GM23248 (cell line): ENCODE results near the gene RAB3C. TPM values are rescaled to one million over a fixed set of nuclear protein-coding genes. Genes with fewer than 3 reads are reported as not detected.

ENCODE experiments used
- DNase-seq: peaks from one replicate; pipeline ENCODE4 v3.0.0-alpha.2; 2015
- H2AFZ ChIP-seq: fragments of 200-600 bp; sonication (generic); 2 replicates; pipeline ENCODE4 v1.6.1; 2016; ENCODE audit warnings: antibody characterized with exemption
- H3F3A ChIP-seq: fragments of 200-600 bp; sonication (generic); 2 replicates; pipeline ENCODE4 v1.6.1; 2016; ENCODE audit warnings: mild to moderate bottlenecking, antibody characterized with exemption, mixed run types; ENCODE audit not compliant: insufficient read depth
- H3K27ac ChIP-seq: fragments of 200-600 bp; sonication (generic); 2 replicates; pipeline ENCODE4 v1.5.1; 2016; ENCODE audit warnings: mild to moderate bottlenecking
- H3K27me3 ChIP-seq: fragments of 200-600 bp; sonication (generic); replicated peaks from 2 replicates; pipeline ENCODE4 v1.6.1; 2016; ENCODE audit warnings: mild to moderate bottlenecking; ENCODE audit not compliant: insufficient read depth
- H3K36me3 ChIP-seq: fragments of 200-600 bp; sonication (generic); 2 replicates; pipeline ENCODE4 v1.6.1; 2016; ENCODE audit warnings: low read depth, mild to moderate bottlenecking
- H3K4me1 ChIP-seq: fragments of 200-600 bp; sonication (generic); 2 replicates; pipeline ENCODE4 v1.6.1; 2016; ENCODE audit warnings: mild to moderate bottlenecking; ENCODE audit not compliant: insufficient read depth
- H3K4me2 ChIP-seq: fragments of 200-600 bp; sonication (generic); one replicate; pipeline ENCODE4 v1.6.1; 2016; ENCODE audit warnings: mild to moderate bottlenecking; ENCODE audit not compliant: unreplicated experiment
- H3K4me3 ChIP-seq: fragments of 200-600 bp; sonication (generic); 2 replicates; pipeline ENCODE4 v1.5.1; 2016; ENCODE audit warnings: mild to moderate bottlenecking
- H3K79me2 ChIP-seq: fragments of 200-600 bp; sonication (generic); 2 replicates; pipeline ENCODE4 v1.6.1; 2016; ENCODE audit warnings: mild to moderate bottlenecking; ENCODE audit not compliant: insufficient read depth
- H3K9ac ChIP-seq: fragments of 200-600 bp; sonication (generic); 2 replicates; pipeline ENCODE4 v1.6.1; 2016; ENCODE audit warnings: mild to moderate bottlenecking
- H3K9me2 ChIP-seq: fragments of 200-600 bp; sonication (generic); 2 replicates; pipeline ENCODE4 v1.6.1; 2016; ENCODE audit warnings: mixed run types, mild to moderate bottlenecking, moderate library complexity; ENCODE audit not compliant: insufficient read depth
- H3K9me3 ChIP-seq: fragments of 200-600 bp; sonication (generic); one replicate; pipeline ENCODE4 v1.6.1; 2017; ENCODE audit warnings: low read depth
- H4K20me1 ChIP-seq: fragments of 200-600 bp; sonication (generic); 2 replicates; pipeline ENCODE4 v1.6.0; 2016; ENCODE audit not compliant: insufficient read depth
- EZH2 ChIP-seq: fragments of 200-600 bp; sonication (generic); IDR thresholded peaks from 2 replicates; pipeline ENCODE4 v1.6.1; 2018; ENCODE audit warnings: antibody characterized with exemption, mild to moderate bottlenecking; ENCODE audit not compliant: insufficient read depth, poor library complexity, severe bottlenecking
- EZH2phosphoT487 ChIP-seq: fragments of 200-600 bp; sonication (generic); IDR thresholded peaks from 2 replicates; pipeline ENCODE4 v1.6.1; 2018; ENCODE audit warnings: antibody characterized with exemption, moderate library complexity, mild to moderate bottlenecking, low read depth; ENCODE audit not compliant: insufficient read depth
- WGBS, 2 experiments: methylation state at CpG; one replicate each; pipeline ENCODE4 v1.1.6; 2015 to 2017; ENCODE audit warnings: low lambda C conversion rate in 2 of 2, low coverage in 1 of 2; ENCODE audit errors: missing lambda C conversion rate in 2 of 2; 5-methylcytosine and 5-hydroxymethylcytosine counted together
- in situ Hi-C: fragments of 300-500 bp; cut with MboI; formaldehyde crosslinking; loops from 2 replicates; pipeline ENCODE4 v1.15.0; 2020
- polyA plus RNA-seq: library from polyadenylated mRNA; unstranded; fragments of >200 nt; fragmentation: Nextera tagmentation; extraction: Ambion mirVana; gene quantifications from 2 replicates; pipeline ENCODE4 v1.2.1, GENCODE V29; 2016
- total RNA-seq: library from RNA; depleted of rRNA; stranded (reverse); fragments of >200 nt; shearing (Covaris generic); gene quantifications from 2 replicates; pipeline ENCODE4 v1.2.3, GENCODE V29; 2014

RAB3C gene
- total and polyA plus RNA-seq, 2 experiments from 2014 or later = not detected

DNA sequence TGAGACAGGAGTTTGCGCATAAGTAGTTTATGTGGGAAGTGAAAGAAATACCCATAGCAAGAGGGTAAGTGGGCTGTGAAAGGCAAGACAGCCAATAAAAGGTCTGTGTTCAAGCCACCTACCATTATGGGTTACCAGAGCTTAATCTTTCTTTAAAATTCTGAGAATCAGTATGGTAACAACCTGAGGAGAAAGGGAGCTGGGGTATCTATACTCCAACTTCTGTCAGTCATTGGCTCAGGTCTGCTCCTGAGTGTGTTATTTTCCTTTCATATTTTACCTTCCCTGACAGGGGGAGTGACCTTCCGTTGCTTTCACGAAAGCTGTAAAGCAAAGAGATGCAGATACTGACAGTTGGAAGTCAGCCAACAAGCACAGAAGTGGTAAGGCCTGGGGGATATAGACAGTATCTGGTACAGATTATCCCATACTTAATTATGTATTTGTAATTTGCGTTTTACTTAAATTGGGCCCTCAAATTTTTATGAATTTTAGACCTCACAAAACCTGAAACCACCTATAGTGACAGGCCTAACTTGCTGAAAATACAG, 233.4 kb downstream of the RAB3C start:
- in situ Hi-C loops = no loop called here

DNA sequence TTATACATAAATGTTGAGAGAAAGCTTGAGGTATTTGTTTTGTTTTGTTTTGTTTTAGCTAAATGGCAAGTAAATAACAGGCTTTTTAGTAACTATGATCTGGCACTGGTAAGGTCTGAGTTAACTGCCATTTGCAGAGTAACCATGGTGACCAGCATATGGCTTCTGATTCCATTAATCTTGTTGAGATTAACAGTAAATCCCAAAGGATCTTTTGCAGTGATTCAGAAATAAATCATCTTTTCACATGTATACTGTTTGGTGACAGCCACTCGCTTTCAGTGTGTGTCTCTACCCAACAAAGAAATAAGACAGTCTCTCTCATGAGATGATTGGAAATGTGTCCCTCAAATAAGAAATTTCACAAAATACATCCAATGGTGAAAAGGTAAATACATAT, 235.6 kb downstream of the RAB3C start:
- H3K79me2 ChIP-seq = no peaks in the 10 kb centered on the region
- no peak overlapping the region for H3K4me3 ChIP-seq
- H2AFZ ChIP-seq = no peak overlapping the region
- no peak overlapping the region for H3K9ac ChIP-seq
- no peaks in the 10 kb centered on the region for H3F3A ChIP-seq
- no peaks in the 10 kb centered on the region; the same call in 1 of the 2 replicates for H4K20me1 ChIP-seq
- no peaks in the 10 kb centered on the region for H3K27me3 ChIP-seq
- H3K4me1 ChIP-seq = no peaks in the 10 kb centered on the region
- H3K36me3 ChIP-seq = no peaks in the 10 kb centered on the region
- H3K9me2 ChIP-seq = no peaks in the 10 kb centered on the region
- in situ Hi-C loops = no loop called here
- H3K27ac ChIP-seq = no peak overlapping the region
- no peak for TF ChIP-seq EZH2phosphoT487
- TF ChIP-seq EZH2 = no peak
- 33 to 37% methylated on average over 1 of the region's 1 CpG for WGBS, 2 experiments
- DNase-seq = no peak
- no peaks in the 10 kb centered on the region for H3K9me3 ChIP-seq
- H3K4me2 ChIP-seq = no peak overlapping the region

More for the DNA sequence above, 233.4 kb downstream of the RAB3C start:
- Histone ChIP-seq H3K4me2 (no peak overlapping the region), H3K9ac (no peak overlapping the region), H3K4me1 (no peaks in the 10 kb centered on the region), H4K20me1 (no peaks in the 10 kb centered on the region; the same call in 1 of the 2 replicates), H2AFZ (no peak overlapping the region), H3F3A (no peaks in the 10 kb centered on the region), H3K4me3 (no peak overlapping the region), H3K36me3 (no peaks in the 10 kb centered on the region), H3K79me2 (no peaks in the 10 kb centered on the region), H3K27ac (no peak overlapping the region), H3K9me3 (no peaks in the 10 kb centered on the region), H3K9me2 (no peaks in the 10 kb centered on the region), H3K27me3 (no peaks in the 10 kb centered on the region)
- TF ChIP-seq EZH2 (no peak), EZH2phosphoT487 (no peak)
- 43 to 49% methylated on average over 4 of the region's 4 CpGs for WGBS, 2 experiments
- DNase-seq = no peak

DNA sequence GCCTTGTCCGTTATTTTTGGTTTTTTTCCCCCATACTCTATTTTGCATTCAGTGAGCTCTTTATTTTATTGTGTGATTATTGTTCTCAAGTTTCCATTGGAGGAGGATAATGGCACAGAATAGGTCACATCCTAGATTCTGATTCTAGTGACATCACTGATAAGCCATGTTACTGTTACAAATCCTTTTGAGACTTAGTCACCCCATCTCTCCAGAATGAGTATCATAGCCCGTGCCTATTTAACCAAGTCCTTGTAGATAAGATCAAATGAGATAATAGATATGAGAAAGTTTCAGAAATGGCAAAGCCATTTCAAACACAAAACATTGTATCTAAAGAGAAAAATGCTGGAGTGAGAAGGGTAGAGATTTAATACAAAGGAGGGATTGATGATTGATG, 242.6 kb downstream of the RAB3C start:
- H3F3A ChIP-seq = no peaks in the 10 kb centered on the region
- in situ Hi-C loops = loop anchor here (25.0 kb wide), 1 partner anchor 313 kb away; no protein-coding TSS in a partner anchor
- H3K9me2 ChIP-seq = no peaks in the 10 kb centered on the region
- H3K27ac ChIP-seq = no peak overlapping the region
- no peak for TF ChIP-seq EZH2
- no peak for TF ChIP-seq EZH2phosphoT487
- no peaks in the 10 kb centered on the region for H4K20me1 ChIP-seq
- no peaks in the 10 kb centered on the region for H3K9me3 ChIP-seq
- DNase-seq = no peak
- WGBS, 2 experiments = 58 to 65% methylated on average over 2 of the region's 2 CpGs
- no peak overlapping the region for H3K4me2 ChIP-seq
- H2AFZ ChIP-seq = no peak overlapping the region
- no peak overlapping the region for H3K4me3 ChIP-seq
- no peaks in the 10 kb centered on the region for H3K27me3 ChIP-seq
- H3K9ac ChIP-seq = no peak overlapping the region
- H3K4me1 ChIP-seq = no peaks in the 10 kb centered on the region
- no peaks in the 10 kb centered on the region for H3K79me2 ChIP-seq
- no peaks in the 10 kb centered on the region for H3K36me3 ChIP-seq

GRCh38 chr5:58825899-58826298, 243.0 kb downstream of the RAB3C start:
- in situ Hi-C loops = loop anchor here (25.0 kb wide), 1 partner anchor 314 kb away; no protein-coding TSS in a partner anchor
- 40 to 42% methylated on average over 3 of the region's 3 CpGs for WGBS, 2 experiments

More at GRCh38 chr5:58825899-58826298, 243.0 kb downstream of the RAB3C start:
- Histone ChIP-seq H3K27me3 (no peaks in the 10 kb centered on the region), H3K36me3 (no peaks in the 10 kb centered on the region), H3K79me2 (no peaks in the 10 kb centered on the region), H3F3A (no peaks in the 10 kb centered on the region), H3K9me3 (no peaks in the 10 kb centered on the region), H3K9me2 (no peaks in the 10 kb centered on the region), H3K4me3 (no peak overlapping the region), H3K27ac (no peak overlapping the region), H3K9ac (no peak overlapping the region), H3K4me2 (no peak overlapping the region), H3K4me1 (no peaks in the 10 kb centered on the region), H4K20me1 (no peaks in the 10 kb centered on the region), H2AFZ (no peak overlapping the region)
- DNase-seq = no peak
- TF ChIP-seq EZH2 (no peak), EZH2phosphoT487 (no peak)
